Tibial nerve (tissue), 4 donors: ENCODE results near the gene ZFYVE26.

Source experiments
- CTCF ChIP-seq, 5 experiments: fragments of 200-600 bp in 3 of 5; fragments of 450-650 bp in 2 of 5; sonication (generic) in 3 of 5; IDR thresholded peaks; one replicate each; pipeline ENCODE4 v1.5.1; 2016 to 2019; ENCODE audit warnings: antibody characterized with exemption in 5 of 5, mild to moderate bottlenecking in 3 of 5, moderate library complexity in 2 of 5
- EP300 ChIP-seq, 2 donors: sonication (generic); formaldehyde crosslinking; IDR thresholded peaks; one replicate each; pipeline ENCODE4 v1.6.1; 2017; ENCODE audit warnings: antibody characterized with exemption in 2 of 2, mild to moderate bottlenecking in 1 of 2
- POLR2A ChIP-seq, 2 donors: fragments of 450-650 bp; IDR thresholded peaks; one replicate each; pipeline ENCODE4 v1.6.1; 2017; ENCODE audit warnings: antibody characterized with exemption in 2 of 2, mild to moderate bottlenecking in 2 of 2, moderate library complexity in 2 of 2

- TF ChIP-seq CTCF (IDR thresholded peaks at IDR 0.05), result no peak
- no peak for TF ChIP-seq POLR2A (IDR thresholded peaks at IDR 0.05)
- no peak for TF ChIP-seq EP300 (IDR thresholded peaks at IDR 0.05)
Measured at GRCh38 chr14:67853715-67854114, 37.3 kb upstream of the ZFYVE26 start.
